ENCODE measurements around the gene GTPBP8.

Gene GTPBP8

GRCh38 chr3:112990672-112991602, at the start of gene GTPBP8:
Gene GTPBP8 (plus strand): TSS chr3:112990984. CDS start chr3:112991000, 16 bp downstream.
- DNase-seq, result peak; percentile 45

GRCh38 chr3:112948346-112948838, 42.4 kb upstream of the GTPBP8 start:
- DNase-seq, result no peak

GRCh38 chr3:112956351-112956750, 34.4 kb upstream of the GTPBP8 start:
- no peak for DNase-seq

- DNase-seq, result no peak
Measured at GRCh38 chr3:112958811-112959560, 31.8 kb upstream of the GTPBP8 start.

GRCh38 chr3:112963683-112964082, 27.1 kb upstream of the GTPBP8 start:
- no peak for DNase-seq

- no peak for DNase-seq
Measured at GRCh38 chr3:112965656-112966055, 25.1 kb upstream of the GTPBP8 start.

- no peak for DNase-seq
Measured at GRCh38 chr3:112966633-112967032, 24.2 kb upstream of the GTPBP8 start.

GRCh38 chr3:112967425-112967824, 23.4 kb upstream of the GTPBP8 start:
- no peak for DNase-seq

- DNase-seq, result no peak
Measured at GRCh38 chr3:112967828-112968227, 23.0 kb upstream of the GTPBP8 start.

- DNase-seq, result no peak
Measured at GRCh38 chr3:112972158-112972557, 18.6 kb upstream of the GTPBP8 start.

- DNase-seq, result no peak
Measured at GRCh38 chr3:112973325-112974177, 17.2 kb upstream of the GTPBP8 start.

- no peak for DNase-seq
Measured at GRCh38 chr3:112974178-112974517, 16.6 kb upstream of the GTPBP8 start.

GRCh38 chr3:112974894-112975293, 15.9 kb upstream of the GTPBP8 start, which contains the start of gene CD200R1:
Gene CD200R1 (minus strand): TSS chr3:112975103. CDS start chr3:112974857, 246 bp downstream.
- no peak for DNase-seq

GRCh38 chr3:112976001-112976400, 14.8 kb upstream of the GTPBP8 start:
- DNase-seq, result no peak

GRCh38 chr3:112976953-112977352, 13.8 kb upstream of the GTPBP8 start:
- DNase-seq, result no peak

GRCh38 chr3:112979244-112979832, 11.4 kb upstream of the GTPBP8 start:
- no peak for DNase-seq

- no peak for DNase-seq
Measured at GRCh38 chr3:112980080-112980479, 10.7 kb upstream of the GTPBP8 start.

GRCh38 chr3:112982710-112983109, 8.1 kb upstream of the GTPBP8 start:
- no peak for DNase-seq

GRCh38 chr3:112984485-112984884, 6.3 kb upstream of the GTPBP8 start:
- DNase-seq, result no peak

GRCh38 chr3:112987710-112988334, 3.0 kb upstream of the GTPBP8 start:
- no peak for DNase-seq

GRCh38 chr3:112995800-112996199, 5.0 kb downstream of the GTPBP8 start:
- DNase-seq, result no peak

GRCh38 chr3:113000691-113001090, 9.9 kb downstream of the GTPBP8 start:
- DNase-seq, result no peak
